GM18519 (cell line): ENCODE measurements around the gene NRM.
"Not testable (repeated sequence)": the region's sequence is repeated elsewhere in the genome, so short reads cannot be mapped to it uniquely, and the experiment has no call there.

Experiments
- ATAC-seq: cut with Tn5 transposase; IDR thresholded peaks from one replicate; pipeline ENCODE4 v1.9.1; 2021; ENCODE audit warnings: mild to moderate bottlenecking, moderate library complexity; ENCODE audit not compliant: unreplicated experiment, low FRiP score

NRM gene

GRCh38 chr6:30721198-30722024 is 30.6 kb upstream of the NRM start:
- ATAC-seq, result no peak

DNA sequence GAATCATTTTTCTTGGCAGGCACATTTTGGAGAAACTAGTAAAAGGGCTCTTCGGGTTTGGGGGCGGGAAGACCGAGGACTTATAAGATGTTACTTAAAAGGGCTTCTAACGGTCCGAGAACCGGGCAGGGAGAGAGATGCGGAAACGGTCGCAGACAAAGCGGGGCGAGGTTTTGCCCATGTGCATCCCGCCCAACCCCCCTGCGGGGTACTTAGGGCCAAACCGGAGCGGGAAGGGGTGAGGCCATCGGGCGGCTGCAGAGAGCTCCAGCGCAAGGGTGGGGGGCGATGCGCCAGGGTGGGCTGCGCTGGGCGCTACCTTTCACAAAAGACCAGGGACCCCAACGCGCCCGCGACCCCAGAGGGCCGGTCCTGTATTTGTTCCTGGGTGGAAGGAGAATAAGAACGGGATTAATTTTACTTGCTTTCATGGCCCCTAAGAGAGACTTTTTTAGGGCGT is 30.0 kb upstream of the NRM start:
- ATAC-seq, result no peak

DNA sequence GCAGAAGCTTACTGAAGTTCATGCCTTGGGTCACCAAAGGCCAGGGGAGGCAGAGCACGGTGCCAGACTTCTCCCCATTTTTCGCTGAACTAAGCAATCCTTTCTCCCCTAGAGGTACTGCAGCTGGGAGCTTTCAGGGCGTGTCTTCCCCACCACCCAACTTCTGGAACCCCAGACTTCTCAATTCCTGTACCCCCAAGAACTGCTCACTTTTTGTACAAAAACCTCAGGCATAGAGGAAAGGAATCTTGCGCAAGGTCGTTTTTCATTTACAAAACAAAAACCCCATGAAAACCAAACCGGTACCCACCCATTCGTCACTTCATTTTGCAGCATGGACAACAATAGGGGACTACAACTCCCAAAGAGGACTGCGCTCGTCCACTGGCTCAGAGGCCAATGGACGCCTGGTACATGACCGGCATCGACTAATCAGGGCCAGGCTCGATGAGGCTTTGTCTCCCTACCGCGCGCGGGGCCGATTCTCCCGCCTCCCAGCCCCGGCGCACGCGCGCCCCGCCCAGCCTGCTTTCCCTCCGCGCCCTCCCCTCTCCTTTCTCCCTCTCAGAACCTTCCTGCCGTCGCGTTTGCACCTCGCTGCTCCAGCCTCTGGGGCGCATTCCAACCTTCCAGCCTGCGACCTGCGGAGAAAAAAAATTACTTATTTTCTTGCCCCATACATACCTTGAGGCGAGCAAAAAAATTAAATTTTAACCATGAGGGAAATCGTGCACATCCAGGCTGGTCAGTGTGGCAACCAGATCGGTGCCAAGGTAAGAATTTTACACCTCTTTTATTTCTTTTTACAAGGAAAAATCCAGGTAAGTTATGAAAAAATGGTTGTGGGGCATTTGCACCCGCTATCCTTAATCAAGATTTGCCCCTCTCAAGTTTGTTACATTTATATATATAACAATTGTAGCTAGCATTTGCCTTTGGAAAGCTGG is 29.3 kb upstream of the NRM start, which contains the start of gene TUBB:
Gene TUBB, plus strand, starts transcription at position 562 of the 947 bp plus-strand sequence. Its CDS starts 155 bp downstream, at position 717.
- ATAC-seq, result peak; percentile 35

DNA sequence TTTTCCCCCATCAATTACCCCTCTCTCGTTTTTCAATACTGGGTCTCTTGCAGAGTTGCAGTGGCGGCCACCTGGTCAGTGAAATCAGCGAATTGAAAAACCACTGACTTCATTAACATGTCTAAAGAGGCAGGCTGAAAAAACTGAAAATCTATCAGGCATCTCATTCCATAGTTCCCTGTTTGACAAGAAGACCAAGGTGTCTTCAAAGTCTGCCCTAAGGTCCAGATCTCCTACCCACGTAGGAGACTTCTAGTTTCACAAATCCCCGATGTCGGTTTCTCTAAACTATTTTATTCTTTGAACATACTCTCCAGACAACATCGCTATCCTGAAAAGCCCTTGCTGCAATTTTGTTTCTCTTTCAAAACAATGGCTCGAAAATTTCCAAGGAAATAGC is 28.6 kb upstream of the NRM start:
- no peak for ATAC-seq

DNA sequence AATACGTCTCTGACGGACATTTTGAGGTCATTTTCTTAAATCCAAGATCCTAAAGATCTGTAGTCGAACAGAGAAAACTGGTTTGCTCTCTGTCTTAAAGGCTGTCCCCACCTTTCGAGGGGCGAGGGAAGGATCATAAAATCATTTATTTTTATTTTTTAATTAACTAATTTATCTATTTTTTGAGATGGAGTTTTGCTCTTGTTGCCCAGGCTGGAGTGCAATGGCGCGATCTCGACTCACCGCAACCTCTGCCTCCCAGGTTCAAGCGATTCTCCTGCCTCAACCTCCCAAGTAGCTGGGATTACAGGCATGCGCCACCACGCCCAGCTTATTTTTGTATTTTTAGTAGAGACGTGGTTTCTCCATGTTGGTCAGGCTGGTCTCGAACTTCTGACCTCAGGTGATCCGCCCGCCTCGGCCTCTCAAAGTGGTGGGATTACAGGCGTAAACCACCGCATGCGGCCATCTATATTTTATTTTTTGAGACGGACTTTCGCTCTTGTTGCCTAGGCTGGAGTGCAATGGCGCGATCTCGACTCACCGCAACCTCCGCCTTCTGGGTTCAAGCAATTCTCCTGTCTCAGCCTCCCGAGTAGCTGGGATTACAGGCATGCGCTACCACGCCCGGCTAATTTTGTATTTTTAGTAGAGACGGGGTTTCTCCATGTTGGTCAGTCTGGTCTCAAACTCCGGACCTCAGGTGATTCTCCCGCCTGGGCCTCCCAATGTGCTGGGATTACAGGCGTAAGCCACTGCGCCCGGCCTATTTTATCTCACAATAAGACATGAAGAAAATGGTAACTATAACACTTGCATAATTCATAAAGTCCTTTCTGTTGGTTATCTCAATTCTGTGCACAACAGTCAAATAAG is 27.3 kb upstream of the NRM start:
- not testable (repeated sequence) for ATAC-seq

GRCh38 chr6:30717129-30717844 is 26.5 kb upstream of the NRM start, which contains the start of gene MDC1:
TSS of gene MDC1 (minus strand) at chr6:30717281. CDS start at chr6:30715175, 2,106 bp downstream.
- peak; percentile 55 for ATAC-seq

GRCh38 chr6:30716879-30717128 is 26.0 kb upstream of the NRM start:
- ATAC-seq, result no peak

GRCh38 chr6:30714263-30714662 is 23.5 kb upstream of the NRM start:
- ATAC-seq, result no peak

DNA sequence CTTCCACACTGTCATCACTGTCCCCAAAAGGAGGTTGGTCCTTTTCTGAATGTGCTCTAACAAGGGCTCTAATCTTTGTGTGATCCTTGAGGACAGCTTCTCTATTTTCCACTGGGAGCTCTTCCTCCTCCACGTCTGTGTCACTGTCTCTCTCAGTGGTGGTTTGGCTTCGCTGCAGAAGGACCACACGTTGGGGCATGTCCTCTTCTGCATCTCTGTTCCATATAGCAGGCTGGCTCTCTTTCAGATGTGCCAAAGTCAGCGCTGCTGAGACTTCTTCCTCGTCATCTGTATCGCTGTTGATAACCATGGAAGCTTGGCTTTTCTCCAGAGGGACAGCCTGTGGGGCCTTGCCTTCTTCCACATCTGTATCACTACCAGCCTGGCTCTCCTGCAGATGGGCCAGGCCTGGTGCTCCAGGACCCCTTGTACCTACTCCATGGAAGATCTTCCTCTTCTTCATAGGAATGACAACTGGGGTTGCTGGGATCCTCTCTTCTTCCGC is 21.7 kb upstream of the NRM start:
- no peak for ATAC-seq

DNA sequence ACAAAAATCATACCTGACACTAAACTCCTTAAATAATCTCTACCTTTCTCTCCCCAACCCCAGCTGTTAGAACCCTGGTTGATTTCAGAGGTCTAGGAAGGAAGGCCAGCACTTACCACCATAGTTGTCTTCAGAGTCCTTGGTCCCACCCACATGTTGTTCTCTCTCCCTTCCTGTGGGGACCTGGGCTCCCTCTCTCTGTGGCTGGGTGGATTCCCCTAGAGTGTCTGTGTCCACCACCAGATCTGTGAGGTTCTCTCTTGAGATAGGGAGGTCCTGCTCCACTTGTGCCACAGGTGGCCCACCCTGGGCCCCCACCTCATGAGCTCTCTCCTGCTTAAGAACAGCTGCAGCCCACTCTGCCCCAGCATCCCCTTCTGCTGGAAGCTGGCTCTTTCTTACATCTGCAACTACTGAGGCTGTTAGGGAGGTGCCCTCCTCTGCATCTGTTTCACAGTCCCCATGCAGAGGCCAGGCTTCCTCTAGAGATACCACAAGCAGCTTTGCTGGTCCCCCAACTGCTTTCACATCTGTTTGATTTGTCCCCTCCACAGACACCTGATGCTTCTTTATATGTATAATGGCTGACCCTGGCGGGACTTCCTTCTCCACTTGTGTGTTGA is 21.1 kb upstream of the NRM start:
- no peak for ATAC-seq

DNA sequence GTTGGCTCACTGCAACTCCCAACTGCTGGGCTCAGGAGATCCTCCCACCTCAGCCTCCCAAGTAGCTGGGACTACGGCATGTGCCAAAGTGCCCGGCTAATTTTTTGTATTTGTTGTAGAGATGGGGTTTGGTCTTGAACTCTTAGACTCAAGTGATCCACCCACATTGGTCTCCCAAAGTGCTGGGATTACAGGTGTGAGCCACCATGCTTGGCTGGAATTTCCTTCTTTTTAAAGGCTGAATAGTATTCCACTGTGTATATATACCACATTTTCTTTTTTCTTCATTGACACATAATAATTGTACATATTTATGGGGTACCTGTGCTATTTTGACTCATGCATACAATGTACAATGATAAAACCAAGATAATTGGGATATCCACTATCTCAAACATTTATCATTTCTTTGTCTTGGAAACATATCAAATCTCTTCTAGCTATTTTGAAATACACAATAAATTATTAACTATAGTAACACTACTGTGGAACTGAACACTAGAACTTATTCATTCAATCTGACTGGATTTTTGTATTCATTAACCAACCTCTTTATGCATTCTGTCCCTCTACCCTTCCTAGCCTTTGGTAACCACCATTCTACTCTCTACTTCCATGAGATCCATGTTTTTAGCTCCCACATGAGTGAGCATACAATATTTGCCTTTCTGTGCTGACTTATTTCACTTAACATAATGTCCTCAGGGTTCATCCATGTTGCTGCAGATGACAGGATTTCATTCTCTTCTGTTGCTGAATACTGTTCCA is 18.5 kb upstream of the NRM start:
- ATAC-seq, result no peak

GRCh38 chr6:30707281-30707850 is 16.6 kb upstream of the NRM start:
- no peak for ATAC-seq

- ATAC-seq, result no peak
Measured at GRCh38 chr6:30705620-30706019, 14.8 kb upstream of the NRM start.

DNA sequence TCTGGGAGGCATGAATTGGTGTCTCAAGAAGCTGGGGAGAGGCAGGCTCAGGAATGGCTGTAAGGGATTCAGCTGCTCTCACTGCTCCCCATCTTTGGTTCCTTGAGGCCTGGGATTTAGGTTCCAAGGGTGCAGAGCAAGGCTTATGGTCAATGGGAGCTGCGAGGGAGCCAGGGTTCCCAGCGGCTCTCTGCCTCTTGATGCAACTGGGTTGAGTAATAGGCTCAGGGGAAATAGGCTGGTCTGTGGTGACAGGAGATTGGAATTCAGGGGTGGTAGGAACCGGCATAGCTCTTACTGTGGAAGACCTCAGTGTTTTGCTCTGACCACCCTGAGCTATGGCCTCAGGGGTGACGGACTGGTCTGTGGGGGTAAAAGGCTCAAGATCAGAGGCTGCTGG is 13.0 kb upstream of the NRM start:
- ATAC-seq, result no peak

- ATAC-seq, result no peak
Measured at GRCh38 chr6:30703011-30703410, 12.2 kb upstream of the NRM start.

GRCh38 chr6:30700340-30700739 is 9.6 kb upstream of the NRM start:
- ATAC-seq, result no peak

DNA sequence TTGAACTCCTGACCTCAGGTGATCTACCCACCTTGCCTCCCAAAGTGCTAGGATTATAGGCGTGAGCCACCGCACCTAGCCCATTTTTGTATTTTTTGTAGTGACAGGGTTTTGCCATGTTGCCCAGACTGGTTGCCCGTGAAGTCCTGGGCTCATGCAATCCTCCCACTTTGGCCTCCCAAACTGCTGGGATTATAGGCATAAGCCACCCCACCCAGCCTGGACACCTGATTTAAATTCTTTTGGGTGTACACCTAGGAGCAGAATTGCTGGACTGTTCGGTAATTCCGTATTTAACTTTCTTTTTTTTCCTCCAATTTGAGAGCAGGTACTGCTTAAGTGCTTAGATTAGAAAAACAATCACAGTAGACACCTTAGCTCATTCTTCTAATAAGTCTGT is 5.6 kb upstream of the NRM start:
- no peak for ATAC-seq

DNA sequence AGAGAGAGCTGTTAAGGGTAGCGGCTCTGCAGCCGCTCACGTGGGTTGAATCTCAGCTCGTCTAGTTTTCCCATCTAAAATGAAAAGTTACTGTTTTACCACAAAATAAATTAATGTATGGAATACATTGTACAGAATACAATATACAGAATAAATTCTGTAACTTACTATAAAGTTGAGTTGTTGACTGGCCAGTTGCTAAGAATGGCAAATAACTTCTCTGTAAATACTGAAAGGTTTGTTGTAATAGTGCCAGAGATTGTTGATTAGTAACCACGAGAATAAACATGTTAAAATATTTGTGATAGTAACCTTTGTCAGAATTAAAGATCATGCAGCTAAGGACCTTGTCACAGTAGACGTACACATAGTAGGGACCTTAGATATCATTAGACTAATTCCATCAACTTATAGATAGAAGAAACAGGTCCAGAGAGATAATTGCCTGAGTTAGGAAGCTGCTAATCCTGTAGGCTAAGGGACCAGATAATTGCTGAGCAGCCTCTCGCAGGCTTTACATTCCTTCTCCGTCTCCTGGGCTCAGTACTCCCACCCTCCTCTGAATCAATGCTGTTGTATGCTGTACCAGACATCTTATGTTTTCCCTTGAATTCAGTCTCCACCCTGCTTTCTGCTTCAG is 544 bp upstream of the NRM start:
- no peak for ATAC-seq
